Adrenal gland (tissue), 12 donors: ENCODE measurements around the gene STRN3. TPM values are rescaled to one million over a fixed set of nuclear protein-coding genes. Genes with fewer than 3 reads are reported as not detected.

ENCODE experiments used
- DNase-seq, 7 donors: peaks; one replicate each; pipeline ENCODE4 v3.0.0-alpha.2; 2019 to 2020
- H3K27ac ChIP-seq, 5 donors: fragments of 200-600 bp; sonication (generic) in 4 of 5; 1 replicate in 3 of 5; 2 replicates in 2 of 5; pipeline versions ENCODE4 v1.5.1 to v1.8.0; 2016 to 2020; ENCODE audit warnings: mild to moderate bottlenecking in 1 of 5
- H3K27me3 ChIP-seq: fragments of 200-600 bp; 2 replicates; pipeline ENCODE4 v1.8.0; 2021
- H3K36me3 ChIP-seq, 2 donors: fragments of 200-600 bp; replicated peaks in 1 of 2; 1 replicate in 1 of 2; 2 replicates in 1 of 2; pipeline versions ENCODE4 v1.5.1 to v1.8.0; 2018 to 2022
- H3K4me1 ChIP-seq, 2 donors: fragments of 200-600 bp; replicated peaks in 1 of 2; 1 replicate in 1 of 2; 2 replicates in 1 of 2; pipeline versions ENCODE4 v1.5.1 to v1.8.0; 2018 to 2021
- H3K4me3 ChIP-seq, 4 donors: fragments of 200-600 bp; sonication (generic) in 3 of 4; one replicate each; pipeline ENCODE4 v1.5.1; 2016 to 2018
- H3K9me3 ChIP-seq, 3 donors: fragments of 200-600 bp; sonication (generic) in 1 of 3; replicated peaks in 1 of 3; 1 replicate in 2 of 3; 2 replicates in 1 of 3; pipeline versions ENCODE4 v1.5.1 to v1.8.0; 2016 to 2021
- CTCF ChIP-seq, 6 experiments: fragments of 450-650 bp in 4 of 6; fragments of 200-600 bp in 2 of 6; sonication (generic) in 1 of 6; IDR thresholded peaks; 1 replicate in 5 of 6; 2 replicates in 1 of 6; pipeline versions ENCODE4 v1.5.1 to v1.8.0; 2016 to 2021; ENCODE audit warnings: antibody characterized with exemption in 6 of 6, mild to moderate bottlenecking in 2 of 6, moderate library complexity in 1 of 6
- POLR2A ChIP-seq, 2 donors: fragments of 450-650 bp; IDR thresholded peaks; one replicate each; pipeline ENCODE4 v1.6.1; 2017; ENCODE audit warnings: antibody characterized with exemption in 2 of 2, mild to moderate bottlenecking in 2 of 2, moderate library complexity in 1 of 2
- WGBS, 4 donors: extraction: QIAGEN DNeasy Blood & Tissue Kit in 2 of 4; methylation state at CpG; one replicate each; pipeline versions ENCODE4 v1.1.5 to v1.1.7; 2013 to 2017; 5-methylcytosine and 5-hydroxymethylcytosine counted together
- intact Hi-C, 2 donors: fragments of 100-400 bp; cut with DNase I; formaldehyde crosslinking; loops; one replicate each; pipeline versions ENCODE4 v1.14.1 to v1.15.0; 2022 to 2023
- polyA plus RNA-seq, 3 donors: library from polyadenylated mRNA; stranded (reverse); fragments of 200-250 nt in 2 of 3; fragments of 350-450 nt in 1 of 3; fragmentation: Illumina TruSeq in 1 of 3; extraction: RNeasy Lipid Tissue Mini Kit (QIAGEN cat#74804) in 1 of 3; gene quantifications; one replicate each; pipeline ENCODE4 v1.2.3, GENCODE V29; 2013 to 2014
- total RNA-seq, 9 donors: library from RNA; depleted of rRNA in 4 of 9; stranded (reverse); fragments of >200 nt in 4 of 9; fragments of 120-200 nt in 1 of 9; fragmentation: NEBNext Ultra II Directional in 1 of 9; extraction: Animal tissue kit (Norgen Biotek cat#: 25700) in 1 of 9; gene quantifications; one replicate each; pipeline versions ENCODE4 v1.1.0 to v1.2.4, GENCODE V29; 2013 to 2023
- donor health status: healthy with polysubstance abuse.
- donor health status: Bipolar disorder and iron deficiency.
- donor health status: DM: yes; HTN: yes; CAD: no.
- donor health status: DM: no; HTN: no; CAD: no.
- donor health status: DM: no; HTN: no; CAD: no.
- donor health status: DM: yes; HTN: yes; CAD: no.

STRN3 gene
- total and polyA plus RNA-seq, 12 donors, result 11.0 to 61.2 (median 36.2) TPM

GRCh38 chr14:30925254-30925653 is 100.9 kb downstream of the STRN3 start:
- Histone ChIP-seq H3K27me3 (no peaks in the 10 kb centered on the region), H3K9me3 (no peaks in the 10 kb centered on the region), H3K4me1 (peaks cover 0 to 4% of the 10 kb centered on the region in 2 donors), H3K36me3 (no peaks in the 10 kb centered on the region), H3K4me3 (no peak overlapping the region), H3K27ac (no peak overlapping the region)
- no peak for DNase-seq
- intact Hi-C loops, result no loop called here
- no peak for TF ChIP-seq POLR2A (IDR thresholded peaks at IDR 0.05)
- no peak for TF ChIP-seq CTCF (IDR thresholded peaks at IDR 0.05)
- 90 to 93% (median 91%) methylated on average over 2 of the region's 2 CpGs for WGBS, 4 donors

GRCh38 chr14:30921788-30922187 is 104.4 kb downstream of the STRN3 start:
- intact Hi-C loops, result no loop called here
- Histone ChIP-seq H3K9me3 (no peaks in the 10 kb centered on the region), H3K27me3 (no peaks in the 10 kb centered on the region), H3K4me1 (no peaks in the 10 kb centered on the region), H3K4me3 (no peak overlapping the region), H3K36me3 (no peaks in the 10 kb centered on the region), H3K27ac (no peak overlapping the region)
- no peak for DNase-seq
- TF ChIP-seq POLR2A (IDR thresholded peaks at IDR 0.05), result no peak
- no peak for TF ChIP-seq CTCF (IDR thresholded peaks at IDR 0.05)
- 88 to 100% (median 92%) methylated on average over 2 of the region's 2 CpGs for WGBS, 4 donors

GRCh38 chr14:30921305-30921704 is 104.9 kb downstream of the STRN3 start:
- H3K27ac ChIP-seq, result no peak overlapping the region
- H3K4me3 ChIP-seq, result no peak overlapping the region
- no peaks in the 10 kb centered on the region for H3K27me3 ChIP-seq
- TF ChIP-seq POLR2A (IDR thresholded peaks at IDR 0.05) (no peak), CTCF (IDR thresholded peaks at IDR 0.05) (no peak)
- H3K36me3 ChIP-seq, result no peaks in the 10 kb centered on the region
- DNase-seq, result no peak
- intact Hi-C loops, result no loop called here
- H3K4me1 ChIP-seq, result no peaks in the 10 kb centered on the region
- no peaks in the 10 kb centered on the region for H3K9me3 ChIP-seq
- 54 to 64% (median 58%) methylated on average over 1 of the region's 1 CpG for WGBS, 4 donors

- Histone ChIP-seq H3K4me3 (no peak overlapping the region), H3K4me1 (no peaks in the 10 kb centered on the region), H3K9me3 (no peaks in the 10 kb centered on the region), H3K27me3 (no peaks in the 10 kb centered on the region), H3K36me3 (peaks cover 0 to 6% of the 10 kb centered on the region in 2 donors), H3K27ac (no peak overlapping the region)
- TF ChIP-seq POLR2A (IDR thresholded peaks at IDR 0.05) (no peak), CTCF (IDR thresholded peaks at IDR 0.05) (no peak)
- 54 to 65% (median 59%) methylated on average over 2 of the region's 2 CpGs for WGBS, 4 donors
- intact Hi-C loops, result no loop called here
- no peak for DNase-seq
Measured at GRCh38 chr14:30915596-30915995, 110.6 kb downstream of the STRN3 start.
